Choroid plexus epithelial cell (primary cell): ENCODE results near the gene DNAH8.

Source experiments
- DNase-seq: peaks from one replicate; pipeline ENCODE4 v3.0.0-alpha.2; 2010; ENCODE audit warnings: low read depth
- H3K4me3 ChIP-seq: 2 replicates; pipeline ENCODE4 v1.5.1; 2011; ENCODE audit warnings: low read depth, mild to moderate bottlenecking, control low read depth, low read length, moderate library complexity
- TF ChIP-seq, protein P1 (sequence below): conservative IDR thresholded peaks from 2 replicates; pipeline ENCODE4 v1.5.1; 2011; ENCODE audit warnings: low read depth, mild to moderate bottlenecking, control low read depth, inconsistent platforms, low read length, moderate library complexity

Gene DNAH8

GRCh38 chr6:39079197-39080125 is 364.4 kb downstream of the DNAH8 start:
- TF ChIP-seq, protein P1, sequence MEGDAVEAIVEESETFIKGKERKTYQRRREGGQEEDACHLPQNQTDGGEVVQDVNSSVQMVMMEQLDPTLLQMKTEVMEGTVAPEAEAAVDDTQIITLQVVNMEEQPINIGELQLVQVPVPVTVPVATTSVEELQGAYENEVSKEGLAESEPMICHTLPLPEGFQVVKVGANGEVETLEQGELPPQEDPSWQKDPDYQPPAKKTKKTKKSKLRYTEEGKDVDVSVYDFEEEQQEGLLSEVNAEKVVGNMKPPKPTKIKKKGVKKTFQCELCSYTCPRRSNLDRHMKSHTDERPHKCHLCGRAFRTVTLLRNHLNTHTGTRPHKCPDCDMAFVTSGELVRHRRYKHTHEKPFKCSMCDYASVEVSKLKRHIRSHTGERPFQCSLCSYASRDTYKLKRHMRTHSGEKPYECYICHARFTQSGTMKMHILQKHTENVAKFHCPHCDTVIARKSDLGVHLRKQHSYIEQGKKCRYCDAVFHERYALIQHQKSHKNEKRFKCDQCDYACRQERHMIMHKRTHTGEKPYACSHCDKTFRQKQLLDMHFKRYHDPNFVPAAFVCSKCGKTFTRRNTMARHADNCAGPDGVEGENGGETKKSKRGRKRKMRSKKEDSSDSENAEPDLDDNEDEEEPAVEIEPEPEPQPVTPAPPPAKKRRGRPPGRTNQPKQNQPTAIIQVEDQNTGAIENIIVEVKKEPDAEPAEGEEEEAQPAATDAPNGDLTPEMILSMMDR = no peak
- no peak for DNase-seq
- H3K4me3 ChIP-seq = no peak overlapping the region
